Inflammatory macrophage treated with lipopolysaccharide for 4 hours (primary cell): ENCODE measurements around the gene ATP6V1C2.
A peak's percentile ranks its signal among the peaks of the same experiment; 100 is the strongest.

ENCODE experiments used
- DNase-seq: peaks from one replicate; pipeline ENCODE4 v3.0.0-alpha.2; 2020

Gene ATP6V1C2

DNA sequence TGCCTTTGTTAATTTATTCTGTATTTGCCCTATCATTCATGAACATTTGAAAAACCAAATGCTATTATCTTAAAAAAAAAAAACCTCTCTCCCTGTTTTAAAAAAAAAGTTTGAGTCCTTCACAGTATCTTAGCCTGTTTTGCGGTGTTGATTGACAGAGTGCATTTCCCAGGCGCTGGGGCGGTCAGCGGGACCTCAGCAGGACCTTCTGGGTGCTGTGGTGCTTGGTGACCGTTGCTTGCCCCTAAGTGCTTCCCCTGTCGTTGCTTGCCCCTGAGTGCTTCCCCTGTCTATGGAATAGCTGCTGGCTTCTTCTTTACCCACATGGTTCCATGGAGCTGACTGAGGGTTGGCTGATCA, 12.1 kb downstream of the ATP6V1C2 start:
- no peak for DNase-seq

DNA sequence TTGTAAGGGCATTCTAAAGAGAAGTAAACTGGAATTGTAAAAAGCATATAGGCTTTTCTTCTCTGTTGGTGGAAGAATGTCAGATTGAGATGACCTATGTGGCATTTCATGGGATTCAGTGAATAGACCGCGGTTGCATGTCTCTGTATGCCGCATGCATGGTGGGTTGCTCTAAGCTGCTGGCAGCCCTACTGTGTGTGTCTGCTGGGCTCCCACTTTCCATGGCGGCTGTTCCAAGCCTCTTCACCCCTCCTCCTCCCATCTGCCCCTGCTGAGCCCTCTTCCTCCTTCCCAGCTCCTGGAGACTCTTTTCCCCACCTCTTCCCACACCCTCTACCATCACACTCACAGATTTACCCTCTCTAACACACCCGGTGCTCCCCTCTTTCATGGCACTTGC, 12.6 kb downstream of the ATP6V1C2 start:
- DNase-seq = no peak

DNA sequence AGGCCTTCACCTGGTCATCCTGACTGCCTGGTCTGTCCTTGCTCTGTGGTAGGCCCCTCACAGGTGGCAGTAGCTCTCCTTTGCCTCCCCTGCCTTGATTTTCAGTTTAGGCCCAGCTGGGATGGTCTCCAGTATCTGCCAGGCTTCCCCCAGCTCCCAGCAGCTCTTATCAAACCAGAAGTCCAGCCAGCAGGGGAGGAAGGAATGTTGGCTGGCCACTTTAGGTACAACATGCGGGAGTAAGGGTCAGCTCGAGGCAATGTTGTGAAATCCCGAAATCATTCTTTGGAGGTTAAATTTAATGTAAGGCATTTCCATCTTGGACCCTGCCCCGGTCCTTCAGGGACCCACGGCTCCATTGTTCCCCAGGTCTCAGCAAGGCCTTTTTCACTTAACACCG, 16.8 kb downstream of the ATP6V1C2 start:
- no peak for DNase-seq

DNA sequence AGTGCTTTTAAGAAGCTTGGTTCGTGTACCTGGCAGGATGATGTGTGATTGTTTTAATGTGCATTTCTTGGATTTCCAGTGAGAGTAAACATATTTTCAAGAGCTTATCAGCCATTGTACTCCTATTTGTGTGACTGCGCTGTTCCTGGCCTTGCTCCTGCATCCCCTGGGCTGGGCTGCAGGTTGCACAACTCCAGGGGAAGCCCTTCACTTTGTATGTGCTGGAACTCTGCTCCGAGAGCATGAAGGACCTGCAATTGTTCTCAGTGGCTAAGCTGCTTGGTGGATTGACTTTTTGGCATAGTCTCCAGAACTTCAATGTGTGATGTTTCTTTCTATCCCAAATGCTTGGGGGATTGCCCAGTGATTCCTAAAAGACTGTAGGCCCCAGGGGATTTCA, 18.8 kb downstream of the ATP6V1C2 start:
- no peak for DNase-seq

DNA sequence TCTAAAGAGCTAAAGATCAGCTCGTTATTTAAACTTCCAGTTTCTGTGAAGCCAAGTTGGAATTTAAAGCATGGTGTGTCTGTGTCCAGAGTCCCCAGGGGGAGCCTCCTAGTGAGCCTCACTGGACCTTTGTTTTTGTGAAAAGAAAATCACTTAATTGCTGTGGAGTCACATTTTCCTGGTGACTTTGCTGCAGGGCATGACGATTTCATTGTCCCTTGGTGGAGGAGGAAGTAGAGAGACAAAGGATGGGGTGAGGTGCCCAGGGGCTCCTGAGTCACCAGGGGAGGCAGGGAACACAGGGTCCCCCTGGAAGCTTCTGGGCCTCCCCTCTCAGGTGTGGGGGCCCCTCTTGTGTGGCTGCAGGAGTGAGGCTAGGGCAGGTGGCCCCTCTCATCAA, 19.7 kb downstream of the ATP6V1C2 start:
- DNase-seq = no peak

DNA sequence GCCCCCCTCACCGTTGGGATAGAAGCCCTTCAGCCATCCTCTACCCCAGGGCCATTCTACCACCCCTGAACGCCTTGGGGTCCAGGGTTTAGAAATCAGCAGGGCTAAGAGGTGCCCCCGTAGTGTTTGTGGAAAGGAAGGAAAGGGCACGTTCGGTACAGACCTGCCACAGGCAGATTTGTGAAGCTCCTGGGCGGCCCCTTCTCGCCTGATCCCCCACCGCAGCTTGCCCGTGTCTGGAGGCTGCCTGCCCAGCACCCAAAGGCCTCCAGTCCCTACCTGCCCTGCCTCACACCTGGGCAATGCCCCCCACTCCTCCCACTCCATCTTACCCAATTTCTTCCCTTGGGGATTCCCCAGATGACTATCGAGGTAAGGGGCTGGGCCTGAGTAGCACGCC, 21.2 kb downstream of the ATP6V1C2 start:
- DNase-seq = no peak

DNA sequence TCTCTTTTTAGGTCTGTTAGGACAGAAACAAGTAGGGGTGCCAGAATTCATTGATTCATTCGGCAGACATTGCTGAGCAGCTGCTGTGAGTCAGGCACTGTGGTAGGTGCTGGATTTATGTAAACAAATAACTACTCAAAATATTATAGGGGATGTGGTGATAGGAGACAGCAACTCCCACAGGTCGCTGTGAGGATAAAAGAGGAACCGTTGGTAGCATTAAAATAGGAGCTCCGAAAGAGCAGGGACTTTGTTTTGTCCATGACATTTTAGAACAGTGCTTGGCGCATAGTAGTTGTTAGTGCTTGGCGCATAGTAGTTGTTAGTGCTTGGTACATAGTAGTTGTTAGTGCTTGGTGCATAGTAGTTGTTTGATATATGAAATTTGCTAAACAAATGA, 29.2 kb downstream of the ATP6V1C2 start:
- peak; percentile 19 for DNase-seq

DNA sequence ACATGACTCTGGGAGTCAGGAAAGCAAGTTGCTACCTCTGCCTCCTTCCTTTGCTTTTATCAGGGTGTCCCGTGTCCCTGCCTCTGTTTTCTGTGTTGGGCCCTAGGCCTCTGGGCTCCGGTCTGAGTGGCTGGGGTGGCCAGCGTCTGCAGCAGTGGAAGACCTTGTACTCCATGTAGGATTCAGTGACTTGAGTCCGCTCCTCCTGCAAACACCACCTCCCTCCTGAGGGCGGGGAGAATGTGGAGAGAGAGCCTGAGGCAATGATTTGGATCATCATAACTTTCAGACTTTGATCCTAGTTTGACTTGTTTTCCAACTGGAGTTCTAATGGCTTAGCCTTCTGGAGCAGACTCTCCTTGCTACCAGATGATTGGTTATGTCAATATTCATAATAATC, 30.8 kb downstream of the ATP6V1C2 start:
- DNase-seq = no peak

DNA sequence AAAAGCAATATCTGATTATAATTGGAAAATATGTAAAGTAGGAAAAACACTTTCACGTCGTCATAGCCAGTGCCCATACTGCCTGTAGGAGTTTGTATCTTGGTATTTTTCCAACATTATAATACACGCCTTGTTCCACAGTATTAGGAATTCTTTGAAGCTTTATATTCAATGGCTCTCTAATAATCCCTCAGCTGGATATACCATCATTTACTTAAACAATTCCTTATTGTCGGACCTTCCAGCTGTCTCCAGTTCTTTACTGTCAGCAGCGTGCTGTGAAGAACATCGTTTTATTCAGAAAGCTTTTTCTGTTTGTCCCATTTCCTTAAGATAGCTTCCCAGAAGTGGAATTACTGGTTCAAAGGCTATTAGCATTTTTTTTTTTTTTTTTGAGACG, 31.7 kb downstream of the ATP6V1C2 start:
- DNase-seq = no peak

DNA sequence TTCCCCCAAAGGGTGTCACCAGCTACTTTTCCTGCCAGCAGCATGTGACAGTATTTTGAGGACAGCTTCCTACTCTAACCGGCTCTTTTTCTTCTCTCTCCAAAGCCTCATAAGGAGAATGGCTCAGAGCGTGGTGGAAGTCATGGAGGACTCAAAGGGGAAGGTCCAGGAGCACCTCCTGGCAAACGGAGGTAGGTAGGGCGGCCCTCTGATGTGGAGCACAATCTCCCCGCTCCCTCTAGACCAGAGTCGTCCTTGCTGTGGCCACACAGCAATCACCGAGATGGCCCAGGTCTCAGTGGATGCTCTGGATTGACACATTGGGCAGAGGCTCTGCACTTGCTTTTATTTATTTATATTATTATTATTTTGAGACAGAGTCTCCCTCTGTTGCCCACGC, 32.4 kb downstream of the ATP6V1C2 start:
- no peak for DNase-seq

DNA sequence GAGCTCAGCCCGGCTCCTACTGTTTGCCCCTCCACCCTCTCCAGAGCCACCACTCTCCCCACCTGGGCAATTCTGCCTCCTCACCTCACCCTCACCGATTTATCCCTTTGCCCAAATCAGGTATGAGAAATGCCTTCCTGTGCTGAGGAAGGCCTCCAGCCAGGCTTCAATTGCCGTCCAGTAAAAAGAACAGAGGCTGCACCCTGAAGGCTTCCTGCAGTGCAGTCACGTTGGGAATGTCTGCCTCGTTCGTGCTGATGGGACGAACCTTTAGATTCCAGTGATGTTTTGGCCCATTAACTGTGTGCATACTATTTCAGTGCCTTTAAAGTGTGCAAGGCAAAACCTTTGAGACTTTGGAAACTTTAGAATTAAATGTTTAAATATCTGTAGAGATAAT, 34.2 kb downstream of the ATP6V1C2 start:
- no peak for DNase-seq

DNA sequence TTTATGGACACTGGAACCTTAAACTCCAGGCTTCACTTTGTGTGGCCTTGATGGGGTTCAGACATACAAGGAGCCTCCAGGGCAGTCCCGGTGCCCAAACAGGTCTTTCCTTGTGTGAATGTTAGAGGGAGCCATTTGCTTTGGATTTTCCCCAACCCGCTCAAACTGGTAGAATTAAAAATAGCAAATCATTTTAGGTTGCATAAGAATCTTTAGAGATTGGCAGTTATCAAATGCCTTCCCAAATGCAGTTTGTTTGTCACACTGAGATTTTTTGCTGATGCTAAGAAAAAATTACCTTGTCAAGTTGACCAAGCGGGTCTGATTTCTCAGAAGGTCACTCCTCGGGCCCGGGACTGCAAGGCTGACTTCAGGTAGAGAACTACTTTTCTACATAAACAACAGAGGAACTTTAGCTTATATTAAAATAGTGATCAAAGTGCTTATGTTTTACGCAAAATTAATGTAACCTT, 36.4 kb downstream of the ATP6V1C2 start:
- no peak for DNase-seq

DNA sequence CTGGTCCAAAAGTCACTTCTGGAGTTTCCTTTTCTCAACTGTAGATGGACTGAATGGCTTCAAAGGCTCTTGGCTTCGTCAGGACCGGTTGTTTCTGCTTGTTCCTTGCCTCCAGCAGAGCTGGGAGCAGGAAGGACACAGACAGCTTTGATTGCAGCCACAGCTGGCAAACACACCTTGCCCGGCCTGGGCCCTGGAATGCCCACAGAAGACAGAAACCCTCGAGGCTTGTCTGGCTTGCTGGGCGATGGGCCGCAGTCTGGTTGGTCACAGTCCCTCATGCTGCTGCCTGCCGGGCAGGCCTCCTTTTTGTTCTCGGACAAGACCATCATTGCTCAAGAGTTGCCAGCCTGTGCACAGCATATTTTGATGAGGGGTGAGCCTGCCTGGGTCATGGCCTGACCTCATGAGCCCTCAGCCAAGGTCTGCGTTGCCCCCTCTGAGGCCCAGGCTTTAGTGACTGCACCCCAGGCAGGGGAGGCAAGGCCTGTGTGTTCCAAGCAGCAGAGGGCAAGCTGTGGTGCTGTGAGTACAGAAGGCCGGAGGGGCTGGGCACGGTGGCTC, 37.8 kb downstream of the ATP6V1C2 start:
- DNase-seq = no peak

DNA sequence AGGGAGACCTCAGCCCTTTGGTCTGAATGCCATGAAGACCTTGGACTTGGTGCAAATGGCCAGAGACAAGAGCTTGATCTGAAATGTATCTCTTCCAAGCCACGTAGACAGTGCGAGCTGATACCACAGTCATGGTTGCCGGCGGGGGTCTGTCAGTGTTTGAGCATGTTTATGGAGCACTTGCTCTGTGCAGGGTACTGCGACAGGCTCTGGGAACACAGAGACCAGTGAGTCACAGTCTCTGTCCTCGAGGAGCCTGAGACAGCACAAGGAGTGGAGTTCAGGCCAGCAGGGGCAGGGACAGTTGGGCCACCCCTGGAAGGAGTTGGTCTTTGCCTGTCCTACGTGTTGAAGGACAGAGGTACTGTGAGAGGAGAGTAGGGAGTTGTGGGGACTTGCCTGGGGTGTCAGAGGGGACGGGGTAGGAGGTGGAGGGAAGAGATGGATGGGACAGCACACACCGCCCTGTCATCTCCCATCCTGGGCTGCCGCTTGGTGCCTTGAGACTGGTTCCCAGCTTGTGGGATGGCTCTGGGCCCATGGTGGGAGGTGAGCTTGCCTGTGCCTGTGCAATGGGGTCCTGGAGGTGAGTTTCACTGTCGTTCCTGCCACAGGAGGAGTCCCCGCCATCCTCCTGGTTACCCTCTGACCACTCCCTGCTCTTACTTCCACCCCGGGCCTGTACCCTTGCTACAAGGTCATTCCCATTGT, 39.5 kb downstream of the ATP6V1C2 start:
- no peak for DNase-seq

DNA sequence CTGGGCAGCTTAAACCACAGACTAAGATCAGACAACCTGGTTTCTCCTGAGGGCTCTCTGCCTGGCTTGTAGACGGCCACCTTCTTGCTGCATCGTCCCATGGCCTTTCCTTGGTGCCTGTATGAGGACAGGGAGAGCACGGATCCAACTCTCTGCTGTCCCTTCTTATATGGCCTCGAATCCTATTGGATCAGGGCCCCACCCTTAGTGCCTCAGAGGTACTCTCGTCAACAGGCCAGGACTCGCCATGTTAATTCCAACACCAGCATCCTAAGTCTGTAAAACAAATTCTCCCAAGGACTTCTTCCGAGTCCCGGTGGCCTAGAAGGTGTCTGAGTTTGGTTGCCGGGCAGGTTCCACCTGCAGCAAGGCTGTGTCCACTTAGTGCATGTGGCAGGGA, 40.2 kb downstream of the ATP6V1C2 start:
- DNase-seq = no peak

DNA sequence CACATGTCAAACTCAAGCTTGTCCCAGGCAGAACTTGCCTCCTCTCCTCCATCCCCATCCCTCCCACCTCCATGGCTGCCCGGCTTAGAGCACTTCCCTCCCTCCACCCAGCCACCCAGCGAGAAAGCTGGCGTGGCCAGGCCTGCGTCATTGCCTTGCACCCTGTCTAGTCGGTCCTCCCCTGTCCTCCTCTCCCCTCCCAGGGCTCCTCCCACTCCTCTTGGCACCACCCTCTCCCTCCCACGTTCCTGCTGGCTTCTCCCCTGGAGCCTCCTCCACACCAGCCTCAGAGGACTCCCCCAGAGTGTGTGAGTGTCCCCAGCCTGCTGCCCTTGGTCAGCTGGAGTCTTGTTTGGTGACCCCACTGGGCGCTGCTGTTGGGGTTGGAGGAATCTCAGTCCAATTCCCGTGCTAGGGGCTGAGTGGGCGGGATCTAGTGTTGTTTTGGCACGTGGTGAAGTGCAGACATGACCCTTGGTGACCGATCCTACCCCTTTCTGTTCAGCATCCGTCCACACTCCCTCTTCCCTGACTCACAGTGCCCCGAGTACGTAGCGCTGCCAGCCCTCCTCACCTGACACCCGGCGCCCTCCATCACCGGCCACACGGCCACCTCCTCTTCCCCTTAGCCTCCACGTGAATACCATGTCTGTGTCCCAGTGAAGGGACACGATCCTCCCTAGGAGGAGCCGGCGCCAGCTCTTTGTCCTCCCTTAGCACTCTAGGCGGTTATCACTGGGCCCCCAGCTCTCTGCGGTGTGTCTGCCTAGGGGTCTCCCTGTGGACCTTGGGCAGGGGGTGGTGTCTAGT, 41.4 kb downstream of the ATP6V1C2 start:
- peak; percentile 5 for DNase-seq

DNA sequence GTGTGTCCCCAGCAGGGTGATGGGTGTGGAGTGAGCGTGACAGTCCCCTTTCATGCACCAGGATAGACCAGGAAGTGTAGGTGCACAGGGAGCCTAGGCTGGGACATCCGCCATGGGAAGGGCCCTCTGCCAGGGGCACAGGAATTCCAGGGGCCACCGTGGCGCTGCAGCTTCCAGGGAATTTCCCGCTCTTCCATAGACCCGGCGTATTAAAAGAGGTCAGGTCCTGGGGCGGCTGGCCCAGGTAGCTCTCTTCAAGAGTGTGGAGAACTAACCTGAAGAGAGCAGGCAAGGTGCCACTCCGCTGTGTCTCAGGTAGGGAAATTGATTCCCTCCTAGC, 42.0 kb downstream of the ATP6V1C2 start:
- no peak for DNase-seq

DNA sequence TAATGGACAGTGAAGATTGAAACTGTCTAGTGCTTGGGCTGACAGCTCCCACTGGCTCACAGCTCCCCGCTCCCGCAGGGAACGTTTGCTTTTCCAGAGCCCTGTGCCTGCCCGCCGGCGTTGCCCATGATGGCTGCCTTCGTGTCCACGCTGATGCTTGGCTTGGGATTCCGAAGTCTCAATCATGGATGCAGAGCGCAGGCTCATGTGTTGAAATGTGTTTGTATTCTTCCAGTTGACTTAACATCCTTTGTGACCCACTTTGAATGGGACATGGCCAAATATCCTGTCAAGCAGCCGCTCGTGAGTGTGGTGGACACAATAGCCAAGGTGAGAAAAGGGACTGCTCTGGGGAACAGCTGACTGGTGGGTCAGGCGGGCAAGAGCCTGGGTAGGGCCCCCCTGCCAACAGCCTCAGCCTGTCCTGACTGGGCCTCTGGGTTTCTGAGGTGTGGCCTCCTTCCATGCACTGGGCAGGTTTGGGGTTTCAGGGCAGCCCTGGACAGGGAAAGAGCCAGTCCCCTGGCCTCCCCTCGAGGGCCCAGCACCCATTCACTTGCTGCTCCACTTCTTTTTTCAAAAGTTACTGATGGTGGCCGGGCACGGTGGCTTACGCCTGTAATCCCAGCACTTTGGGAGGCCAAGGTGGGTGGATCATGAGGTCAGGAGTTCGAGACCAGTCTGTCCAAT, 42.8 kb downstream of the ATP6V1C2 start:
- DNase-seq = no peak

DNA sequence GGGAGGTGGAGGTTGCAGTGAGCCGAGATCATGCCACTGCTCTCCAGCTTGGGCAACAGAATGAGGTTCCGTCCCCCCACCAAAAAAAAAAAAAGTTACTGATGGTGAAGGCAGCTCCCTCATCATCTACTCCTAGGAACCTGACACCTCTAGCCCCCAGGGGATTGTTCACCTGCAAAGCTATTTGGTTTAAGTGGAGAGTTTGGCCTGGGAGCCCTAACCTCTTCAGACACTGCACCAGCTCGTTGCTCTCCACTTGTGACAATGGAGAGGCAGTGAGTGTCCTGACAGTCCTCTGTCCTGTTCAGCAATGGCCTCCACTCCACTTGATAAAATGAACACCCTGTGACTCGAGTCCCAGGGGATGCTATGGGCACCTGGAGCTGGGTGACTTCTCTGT, 43.5 kb downstream of the ATP6V1C2 start:
- no peak for DNase-seq

DNA sequence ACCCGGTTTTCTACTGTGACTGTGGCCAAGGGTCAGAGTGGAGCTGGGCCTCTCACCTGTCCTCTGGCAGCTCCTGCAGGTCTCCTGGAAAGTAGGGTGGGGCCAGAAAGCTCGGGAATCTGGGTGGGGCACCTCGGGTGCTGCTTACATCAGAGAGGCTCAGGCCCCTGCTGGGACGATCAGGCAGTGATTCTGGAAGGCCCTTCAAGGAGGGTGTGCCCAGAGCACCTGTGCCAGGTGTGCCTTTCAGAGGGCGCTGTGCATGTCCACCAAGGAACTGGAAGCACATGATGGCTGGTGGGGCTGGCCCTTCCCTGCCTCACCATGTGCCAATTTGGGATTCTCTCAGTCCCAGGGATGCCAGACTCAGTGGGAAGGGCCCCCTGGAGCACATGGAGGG, 44.0 kb downstream of the ATP6V1C2 start:
- no peak for DNase-seq

DNA sequence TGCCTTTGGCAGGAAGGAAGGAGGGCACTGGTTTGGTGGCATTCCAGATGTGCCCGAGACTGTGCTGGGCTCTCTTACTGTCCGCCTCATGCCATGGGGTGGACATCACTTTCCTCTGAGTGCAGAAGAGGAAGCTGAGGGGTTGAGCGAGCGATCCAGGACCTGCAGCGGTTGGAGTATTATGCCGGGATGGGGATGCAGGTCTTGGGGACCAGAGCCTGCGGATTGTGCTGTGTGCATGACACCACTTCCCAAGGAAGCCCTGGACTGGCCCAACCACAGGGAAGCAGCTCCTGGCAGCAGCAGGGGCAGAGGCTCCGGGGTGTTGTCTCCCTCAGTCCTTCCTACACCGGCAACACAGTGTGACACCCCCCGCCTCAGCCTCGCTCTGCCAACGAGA, 44.5 kb downstream of the ATP6V1C2 start:
- DNase-seq = no peak

DNA sequence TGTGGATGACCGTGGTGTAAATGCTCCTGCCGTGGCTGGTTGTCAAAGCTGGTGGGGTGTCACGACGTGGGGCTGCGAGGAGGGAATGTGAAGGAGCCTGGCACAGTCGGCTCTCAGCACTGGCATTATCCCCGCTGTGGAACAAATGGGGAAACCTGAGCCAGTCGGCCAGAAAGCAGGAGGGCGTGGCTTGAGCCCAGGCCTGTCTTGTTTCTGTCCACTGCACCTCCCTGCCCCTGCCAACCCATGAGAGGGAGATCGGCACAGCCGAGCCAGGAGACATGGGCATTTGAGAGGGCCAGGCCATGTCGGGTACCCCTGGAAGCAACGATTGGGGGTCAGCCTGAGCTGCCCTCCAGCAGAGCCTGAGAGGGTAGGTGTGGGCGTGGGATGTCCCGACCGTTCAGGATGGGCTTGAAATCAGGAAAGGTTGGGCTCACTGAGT, 46.7 kb downstream of the ATP6V1C2 start:
- DNase-seq = no peak

DNA sequence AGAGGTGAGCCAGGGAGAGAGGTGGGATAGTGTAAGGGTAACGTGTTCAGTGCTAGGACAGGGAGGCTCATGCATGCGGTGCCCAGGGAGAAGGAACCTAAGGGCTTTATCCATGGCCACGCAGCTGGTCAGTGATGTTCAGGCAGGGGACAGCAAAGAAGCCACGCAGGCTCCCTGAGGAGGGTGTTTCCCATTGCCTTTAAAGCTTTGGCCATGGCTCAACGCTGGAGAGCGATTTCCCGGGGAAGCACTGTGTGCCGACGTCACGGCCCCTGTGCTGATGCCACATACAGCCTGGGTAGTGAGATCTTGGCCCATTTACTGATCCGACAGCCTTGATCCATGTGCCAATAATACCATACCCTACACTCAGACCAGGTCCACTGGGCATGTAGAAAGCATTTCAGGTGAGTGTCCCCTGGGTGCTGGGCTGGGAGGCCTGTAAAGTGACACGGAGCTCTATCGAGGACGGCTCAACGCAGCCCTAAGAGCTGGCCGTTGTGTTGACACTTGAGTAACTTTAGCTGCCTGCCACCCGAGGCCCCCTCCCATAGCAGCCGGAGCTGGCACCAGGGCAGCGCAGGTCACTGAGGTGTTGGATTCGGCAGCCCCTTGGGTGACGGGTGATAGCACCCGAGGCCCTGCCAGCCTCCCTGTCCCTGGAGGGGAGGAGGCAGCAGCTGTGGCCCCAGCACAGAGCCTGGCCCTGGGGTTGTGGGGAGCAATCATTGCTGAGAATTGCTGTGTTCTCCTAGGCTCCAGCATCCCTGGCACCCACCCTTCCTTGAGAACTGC, 49.7 kb downstream of the ATP6V1C2 start:
- DNase-seq = no peak
